AML-193 (cell line): ENCODE measurements around the gene TNS3.

Source experiments
- DNase-seq, 2 experiments: peaks; one replicate each; lab custom pipeline; 2025; lab: John Stamatoyannopoulos, UW

Gene TNS3

GRCh38 chr7:47521816-47522561 is 59.9 kb downstream of the TNS3 start:
- DNase-seq: no peak

GRCh38 chr7:47521011-47521795 is 60.7 kb downstream of the TNS3 start:
- DNase-seq: no peak

GRCh38 chr7:47520406-47520805 is 61.5 kb downstream of the TNS3 start:
- DNase-seq: no peak

GRCh38 chr7:47518827-47519226 is 63.1 kb downstream of the TNS3 start:
- DNase-seq: no peak

DNA sequence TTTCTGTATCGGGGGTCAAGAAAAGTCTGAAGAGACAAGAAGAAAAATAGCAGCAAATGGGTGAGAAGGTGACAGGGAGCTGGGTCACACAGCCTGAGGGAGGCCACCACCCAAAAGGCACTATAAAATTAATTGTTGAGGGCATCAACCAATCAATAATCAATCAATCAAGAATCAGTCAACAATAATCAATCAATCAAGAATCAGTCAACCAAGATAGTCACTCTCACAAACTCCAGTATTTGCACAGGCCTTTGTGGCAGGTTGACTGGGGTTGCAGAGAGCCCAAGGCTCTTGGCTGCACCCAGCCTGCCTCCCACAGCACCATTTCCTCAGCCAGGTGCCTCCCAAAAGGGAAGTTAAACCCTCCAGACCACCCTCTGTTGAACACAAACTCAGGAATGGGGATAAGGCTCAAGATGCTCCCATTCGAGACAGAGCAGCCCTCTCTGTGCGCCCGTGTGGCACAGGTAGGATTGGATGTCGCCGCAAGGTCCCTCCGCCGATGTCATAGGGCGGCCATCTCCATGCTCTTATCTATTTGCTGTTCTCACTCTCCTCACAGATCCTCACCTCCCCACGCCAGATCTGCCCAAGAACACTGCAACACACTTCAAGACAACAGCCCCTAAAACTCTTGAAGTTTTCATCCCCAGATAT is 64.0 kb downstream of the TNS3 start:
- DNase-seq: no peak

DNA sequence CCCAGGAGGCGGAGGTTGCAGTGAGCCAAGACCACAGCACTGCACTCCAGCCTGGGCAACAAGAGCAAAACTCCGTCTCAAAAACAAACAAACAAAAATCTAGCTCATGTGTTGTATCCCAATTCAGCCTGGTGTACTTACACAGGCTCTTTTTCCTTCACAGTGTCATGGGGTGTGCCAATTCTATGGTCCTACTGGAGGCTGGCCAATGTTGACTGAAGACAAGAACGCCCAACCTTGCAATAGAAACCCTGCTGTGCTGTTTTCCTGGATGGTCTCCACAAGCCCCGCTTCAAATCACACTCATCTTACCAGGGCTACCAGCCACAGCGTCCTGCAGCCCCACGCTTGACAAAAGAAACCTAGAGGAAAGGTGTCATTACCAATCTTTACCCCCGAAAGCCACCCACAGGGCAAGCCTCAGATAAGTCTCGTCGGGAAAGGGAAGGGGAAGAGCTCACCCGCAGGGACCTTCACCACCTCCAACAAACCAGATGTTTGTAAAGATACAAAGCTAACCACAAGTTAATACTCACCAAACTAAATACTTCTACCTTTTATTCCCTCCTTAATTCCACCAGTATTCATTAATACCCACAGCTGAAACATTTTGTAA is 64.8 kb downstream of the TNS3 start:
- DNase-seq: no peak

DNA sequence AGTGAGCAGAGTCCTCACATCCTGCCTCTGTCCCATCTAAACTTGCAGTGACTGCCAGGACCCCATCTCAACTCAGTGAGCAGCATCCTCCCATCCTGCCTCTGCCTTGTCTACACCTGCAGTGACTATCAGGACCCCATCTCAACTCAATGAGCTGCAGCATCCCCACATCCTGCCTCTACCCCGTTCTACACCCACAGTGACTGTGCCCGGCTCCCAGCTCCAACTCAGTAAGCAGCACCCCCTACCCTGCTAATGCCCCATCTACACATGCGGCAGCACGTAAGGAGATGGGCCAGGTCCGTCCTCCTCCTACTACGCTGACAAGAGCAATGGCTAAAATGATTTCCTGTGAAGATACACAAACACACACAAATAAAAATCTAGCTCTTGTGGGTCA is 65.5 kb downstream of the TNS3 start:
- DNase-seq: no peak

- DNase-seq: no peak
These were observed 66.5 kb downstream of the TNS3 start for GRCh38 chr7:47515305-47515834.

GRCh38 chr7:47514818-47515217 is 67.1 kb downstream of the TNS3 start:
- DNase-seq: no peak

GRCh38 chr7:47514367-47514766 is 67.5 kb downstream of the TNS3 start:
- DNase-seq: no peak

DNA sequence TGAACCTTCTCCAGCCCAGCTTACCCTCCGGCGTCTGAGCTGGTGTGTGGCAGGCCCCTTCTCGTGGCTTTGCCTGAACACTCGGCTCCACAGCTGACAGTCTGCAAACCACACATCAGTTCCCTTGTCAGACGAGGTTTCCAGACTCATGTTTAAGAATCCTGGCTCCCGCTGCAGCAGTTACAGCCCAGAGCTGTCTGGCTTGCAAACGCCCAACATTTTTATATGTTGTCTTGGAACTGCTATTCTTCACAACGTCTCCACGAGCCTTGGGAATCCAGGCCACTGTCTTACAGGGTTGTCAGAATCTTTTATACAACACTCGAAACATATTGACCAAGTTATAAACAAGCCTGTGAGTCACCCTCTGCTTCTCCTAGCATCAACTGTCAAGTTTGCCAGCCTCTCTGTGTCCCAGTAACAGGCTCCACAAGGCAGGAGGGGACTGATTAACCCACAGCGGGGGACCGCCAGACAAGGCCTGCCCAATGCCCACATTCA is 68.1 kb downstream of the TNS3 start:
- no peak for DNase-seq

- DNase-seq: no peak
These were observed 69.3 kb downstream of the TNS3 start for GRCh38 chr7:47512481-47513176.

DNA sequence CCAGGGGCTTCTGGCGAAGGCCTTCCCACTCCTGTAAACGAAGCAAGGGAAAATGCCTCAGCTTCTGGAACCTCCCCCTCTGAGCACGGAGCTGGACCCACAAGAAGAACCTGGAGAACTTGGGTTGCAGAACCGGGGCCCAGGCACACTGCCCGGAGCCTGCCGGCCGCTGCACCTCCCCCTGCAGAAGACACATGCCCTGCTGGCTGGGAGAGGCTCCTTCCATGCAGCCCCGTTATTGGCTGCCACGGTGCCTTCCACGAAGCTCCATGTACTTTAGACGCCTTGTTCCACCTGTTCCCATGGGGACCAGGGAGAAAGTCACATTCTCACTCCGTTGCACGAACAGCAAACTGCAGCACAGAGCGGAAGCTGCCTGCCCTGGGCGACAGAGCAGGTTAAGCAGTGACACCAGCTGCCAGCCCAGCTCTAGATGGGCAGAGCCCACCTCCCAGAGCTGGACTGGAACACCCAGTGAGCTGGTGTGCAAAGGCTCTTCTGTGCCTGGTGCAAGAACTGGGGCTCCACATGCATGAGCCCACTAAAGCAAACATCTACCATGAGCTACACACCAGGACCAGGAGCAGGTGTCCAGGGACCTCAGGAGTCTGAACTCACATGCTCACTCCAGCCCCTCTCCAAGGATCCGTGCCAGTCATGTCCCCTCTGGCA is 70.1 kb downstream of the TNS3 start:
- no peak for DNase-seq

- no peak for DNase-seq
These were observed 71.1 kb downstream of the TNS3 start for GRCh38 chr7:47510786-47511185.

DNA sequence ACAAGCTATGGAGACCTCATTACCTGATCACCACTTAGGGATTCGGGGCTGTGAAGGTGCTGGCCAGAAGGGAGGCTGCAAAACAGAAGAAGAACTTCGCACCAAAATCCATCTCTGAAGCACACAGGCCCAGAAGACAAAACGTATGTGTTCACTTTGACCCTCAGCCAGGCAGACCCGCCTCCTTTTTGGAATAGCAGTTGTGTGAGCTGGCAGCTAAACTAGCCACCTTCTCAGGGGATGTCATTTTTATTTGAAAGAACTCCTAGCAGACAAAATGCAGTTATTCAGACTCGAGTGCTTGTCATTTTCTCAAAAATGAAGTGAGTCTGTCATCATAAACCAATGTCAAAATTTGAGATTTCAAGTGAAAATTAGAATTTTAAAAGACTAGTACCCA is 71.7 kb downstream of the TNS3 start:
- DNase-seq: no peak

DNA sequence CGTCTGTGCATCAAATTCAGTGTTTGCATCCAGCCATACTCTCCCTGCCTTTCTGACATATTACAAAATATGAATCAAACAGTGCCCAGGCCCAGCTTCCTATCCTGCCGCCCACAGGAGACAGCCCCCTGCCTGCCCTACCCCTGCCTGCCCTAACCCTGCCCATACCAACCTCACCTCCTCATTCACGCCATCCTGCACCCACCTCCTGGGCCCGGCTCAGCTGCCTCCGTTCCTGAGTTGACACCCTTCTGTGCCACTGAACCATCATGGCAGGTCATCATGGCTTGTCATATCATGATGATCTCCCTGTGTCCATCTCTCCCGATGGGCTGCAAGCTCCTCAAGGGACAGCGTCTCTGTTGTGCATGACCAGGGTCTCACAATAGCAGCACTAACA is 72.3 kb downstream of the TNS3 start:
- no peak for DNase-seq

DNA sequence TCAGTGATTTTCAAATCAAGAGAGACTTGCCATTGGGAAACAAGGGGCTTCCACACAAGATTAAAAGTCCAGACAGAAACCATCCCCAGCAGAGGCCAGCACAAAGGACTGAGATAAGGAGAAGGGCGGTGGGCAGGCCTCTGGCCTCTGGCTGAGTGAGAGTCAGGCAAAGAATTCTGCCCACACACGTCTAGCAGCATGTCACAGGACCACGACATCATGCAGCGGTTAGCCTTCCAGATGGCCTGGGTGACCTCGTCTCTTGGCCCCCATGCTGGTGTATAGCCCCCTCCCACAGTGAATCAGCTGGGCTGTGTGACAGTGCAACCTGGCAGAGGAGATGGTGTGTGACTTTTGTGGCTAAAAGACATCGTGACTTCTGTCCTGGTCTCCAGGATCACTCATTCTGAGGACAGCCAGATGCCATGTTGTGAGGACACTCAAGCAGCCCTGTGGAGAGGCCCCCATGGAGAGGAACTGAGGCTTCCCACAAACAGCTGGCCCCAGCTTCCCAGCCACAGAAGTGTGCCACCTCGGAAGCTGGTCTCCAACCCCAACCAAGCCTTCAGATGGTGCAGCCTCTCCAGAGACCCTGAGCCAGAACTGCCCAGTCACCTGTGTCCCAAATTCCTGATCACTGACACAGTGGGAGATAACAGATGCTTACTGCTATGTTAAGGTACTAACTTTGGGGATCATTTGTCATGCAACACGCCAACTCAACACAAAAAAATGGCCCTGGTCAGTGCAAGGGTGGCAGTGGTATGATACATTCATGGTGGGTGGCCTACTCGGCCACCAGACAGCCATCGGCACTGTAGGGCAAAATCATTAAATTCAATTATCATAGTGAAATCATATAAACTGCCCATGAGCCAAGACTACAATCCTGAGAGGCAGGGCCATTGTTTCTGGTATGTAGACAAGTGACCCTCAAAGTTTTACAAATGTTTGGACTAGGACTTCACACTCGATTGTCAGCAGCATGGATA is 73.2 kb downstream of the TNS3 start:
- no peak for DNase-seq

DNA sequence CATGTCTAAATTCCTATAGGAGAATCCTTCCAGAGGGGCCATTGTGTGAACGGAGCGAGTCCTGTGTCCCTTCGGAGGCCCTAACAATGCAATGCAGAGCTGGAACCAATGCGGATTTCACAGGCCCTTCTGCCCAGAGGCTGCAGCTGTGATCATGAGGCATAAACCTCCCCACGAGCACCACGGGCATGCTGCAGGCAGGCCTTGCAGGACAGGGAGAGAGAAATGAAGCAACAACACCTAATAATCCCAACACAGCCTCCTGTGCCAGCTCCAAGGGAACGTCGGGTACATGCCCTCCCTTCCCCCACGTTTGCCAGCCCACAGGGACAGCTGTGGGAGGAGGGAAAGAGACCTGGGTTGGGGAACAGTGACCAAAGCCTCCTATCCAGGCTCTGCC is 74.4 kb downstream of the TNS3 start:
- no peak for DNase-seq
